Right hindlimb (tissue), 1 donor: ENCODE data around the gene RORB.

Experiments used
- DNase-seq: peaks from one replicate; pipeline ENCODE4 v3.0.0-alpha.2; 2018

RORB gene

GRCh38 chr9:74721696-74722660, 224.8 kb downstream of the RORB start:
- no peak for DNase-seq

GRCh38 chr9:74724317-74724716, 227.2 kb downstream of the RORB start:
- no peak for DNase-seq

GRCh38 chr9:74726581-74726980, 229.4 kb downstream of the RORB start:
- DNase-seq = no peak

GRCh38 chr9:74728176-74728575, 231.0 kb downstream of the RORB start:
- no peak for DNase-seq

- DNase-seq = no peak
Measured at GRCh38 chr9:74729136-74729695, 232.1 kb downstream of the RORB start.

- no peak for DNase-seq
Measured at GRCh38 chr9:74735761-74736160, 238.6 kb downstream of the RORB start.

- no peak for DNase-seq
Measured at GRCh38 chr9:74736646-74737045, 239.5 kb downstream of the RORB start.

- no peak for DNase-seq
Measured at GRCh38 chr9:74742191-74742790, 245.2 kb downstream of the RORB start.
